ENCODE measurements around the gene GORASP1. TPM values are rescaled to one million over a fixed set of nuclear protein-coding genes. Genes with fewer than 3 reads are reported as not detected.

Gene GORASP1
- total and polyA plus RNA-seq, 2 of the 13 experiments (the other 11 are each of a cell fraction or from before 2014, with no cell fraction given), result 36.4 to 39.8 TPM

- no peak for TF ChIP-seq ZNF318 (CRISPR knock-in tag; IDR thresholded peaks at IDR 0.05)
- TF ChIP-seq JUN (CRISPR knock-in tag; IDR thresholded peaks at IDR 0.05), result 0 out of 2 replicates have a peak, but pooled peaks have one; percentile 35
- no peak for TF ChIP-seq BRCA1 (CRISPR knock-in tag; IDR thresholded peaks at IDR 0.05)
- no peak for TF ChIP-seq TARDBP (CRISPR knock-in tag; IDR thresholded peaks at IDR 0.05)
- TF ChIP-seq ZNF589 (CRISPR knock-in tag; conservative IDR thresholded peaks at IDR 0.05), result no peak
- no peak for TF ChIP-seq ZBTB3 (CRISPR knock-in tag; IDR thresholded peaks at IDR 0.05; ENCODE audit: borderline replicate concordance, low read depth)
- TF ChIP-seq POLR2AphosphoS5 (IDR thresholded peaks at IDR 0.05; ENCODE audit: low read depth, low read length), result peak; percentile 63
- no peak for TF ChIP-seq ZBTB43 (CRISPR knock-in tag; conservative IDR thresholded peaks at IDR 0.05)
- no peak for TF ChIP-seq ZBTB39 (CRISPR knock-in tag; IDR thresholded peaks at IDR 0.05)
- no peak for TF ChIP-seq MAF1 (CRISPR knock-in tag; IDR thresholded peaks at IDR 0.05; ENCODE audit: borderline replicate concordance)
- no peak for TF ChIP-seq PHB2 (IDR thresholded peaks at IDR 0.05; ENCODE audit: partially characterized antibody)
- TF ChIP-seq ZNF496 (CRISPR knock-in tag; IDR thresholded peaks at IDR 0.05; ENCODE audit: insufficient replicate concordance), result no peak
- no peak for TF ChIP-seq ARHGAP35 (CRISPR knock-in tag; IDR thresholded peaks at IDR 0.05; ENCODE audit: borderline replicate concordance)
- TF ChIP-seq MAFK (conservative IDR thresholded peaks at IDR 0.05 in 1 of 2, IDR thresholded peaks at IDR 0.05 in 1 of 2; ENCODE audit: low read length in 2 of 2), result no peak
- TF ChIP-seq THAP11 (CRISPR knock-in tag; IDR thresholded peaks at IDR 0.05), result peak; percentile 77
- TF ChIP-seq ZNF264 (CRISPR knock-in tag; IDR thresholded peaks at IDR 0.05), result no peak
- TF ChIP-seq DBP (CRISPR knock-in tag; IDR thresholded peaks at IDR 0.05; ENCODE audit: not compliant biosample characterization), result no peak
Measured at GRCh38 chr3:39107388-39108199, at the start of gene GORASP1, which contains the start of gene TTC21A (continued).
